IMR-90 (cell line): ENCODE results near the gene PMPCA. TPM values are rescaled to one million over a fixed set of nuclear protein-coding genes. Genes with fewer than 3 reads are reported as not detected.

Source experiments
- ATAC-seq: fragments of 200-7000 bp; cut with Tn5 transposase; 2 replicates; pipeline ENCODE4 v1.9.1; 2020; ENCODE audit warnings: low read depth, mild to moderate bottlenecking, moderate library complexity
- BruUV-seq: library from RNA; stranded (reverse); fragments of 400-500 nt; replicated peaks from 2 replicates; lab custom pipeline; 2021; lab: Mats Ljungman, UMichigan
- CTCF ChIA-PET: fragments of 300-600 bp; formaldehyde crosslinking; extraction: SDS; loops from one replicate; lab custom pipeline; 2021; ENCODE audit warnings: antibody characterized with exemption; lab: Yijun Ruan, JAX
- POLR2A ChIA-PET: fragments of 300-600 bp; sonication (Branson Sonifier 250); formaldehyde crosslinking; loops from one replicate; lab custom pipeline; 2022; ENCODE audit warnings: antibody characterized with exemption; ENCODE audit not compliant: unreplicated experiment; lab: Charles Lee
- DNase-seq: peaks from one replicate; pipeline ENCODE4 v3.0.0; 2013
- H2AFZ ChIP-seq: replicated peaks from 2 replicates; pipeline ENCODE3; 2013; ENCODE audit warnings: low read length, mild to moderate bottlenecking; ENCODE audit not compliant: poor library complexity
- H2AK5ac ChIP-seq: 2 replicates; pipeline ENCODE4 v1.6.1; 2013; ENCODE audit warnings: low read depth, low read length, inconsistent platforms
- H2AK9ac ChIP-seq: replicated peaks from 2 replicates; pipeline ENCODE3; 2013; ENCODE audit warnings: mild to moderate bottlenecking, low read depth, low read length, moderate library complexity; ENCODE audit not compliant: poor library complexity
- H2BK120ac ChIP-seq: 2 replicates; pipeline ENCODE4 v1.6.1; 2013; ENCODE audit warnings: low read depth, low read length, inconsistent platforms
- H2BK15ac ChIP-seq: 3 replicates; pipeline ENCODE4 v1.6.1; 2013; ENCODE audit warnings: low read depth, low read length, inconsistent platforms
- H2BK20ac ChIP-seq: 2 replicates; pipeline ENCODE4 v1.6.1; 2013; ENCODE audit warnings: low read depth, mild to moderate bottlenecking, inconsistent platforms, low read length, moderate library complexity
- H2BK5ac ChIP-seq: 2 replicates; pipeline ENCODE4 v1.6.1; 2013; ENCODE audit warnings: mild to moderate bottlenecking, low read depth, low read length, inconsistent platforms; ENCODE audit not compliant: poor library complexity, severe bottlenecking
- H3K14ac ChIP-seq: replicated peaks from 2 replicates; pipeline ENCODE4 v1.6.1; 2013; ENCODE audit warnings: low read depth, low read length, inconsistent platforms
- H3K18ac ChIP-seq: 2 replicates; pipeline ENCODE4 v1.6.1; 2013; ENCODE audit warnings: low read depth, low read length, control low read depth
- H3K23ac ChIP-seq: 2 replicates; pipeline ENCODE4 v1.6.1; 2013; ENCODE audit warnings: low read depth, low read length, inconsistent platforms
- H3K27ac ChIP-seq: 2 replicates; pipeline ENCODE4 v1.5.1; 2013; ENCODE audit warnings: mild to moderate bottlenecking, control low read depth, low read length; ENCODE audit not compliant: insufficient read depth
- H3K27me3 ChIP-seq: 2 replicates; pipeline ENCODE4 v1.6.1; 2013; ENCODE audit warnings: low read length; ENCODE audit not compliant: control insufficient read depth, insufficient read depth
- H3K36me3 ChIP-seq: 2 replicates; pipeline ENCODE4 v1.6.1; 2013; ENCODE audit warnings: low read length, mixed read lengths; ENCODE audit not compliant: control insufficient read depth, insufficient read depth
- H3K4ac ChIP-seq: 2 replicates; pipeline ENCODE4 v1.6.1; 2013; ENCODE audit warnings: low read depth, low read length, inconsistent platforms
- H3K4me1 ChIP-seq: 2 replicates; pipeline ENCODE4 v1.6.1; 2013; ENCODE audit warnings: low read length, mixed read lengths; ENCODE audit not compliant: control insufficient read depth, insufficient read depth
- H3K4me2 ChIP-seq: 2 replicates; pipeline ENCODE4 v1.6.1; 2013; ENCODE audit warnings: low read depth, mild to moderate bottlenecking, control low read depth, low read length, moderate library complexity
- H3K4me3 ChIP-seq: 2 replicates; pipeline ENCODE4 v1.5.1; 2013; ENCODE audit warnings: low read depth, mild to moderate bottlenecking, control low read depth, low read length, moderate library complexity; ENCODE audit not compliant: insufficient read depth
- H3K56ac ChIP-seq: 2 replicates; pipeline ENCODE4 v1.6.1; 2013; ENCODE audit warnings: low read length, inconsistent platforms; ENCODE audit not compliant: insufficient read depth; ENCODE audit errors: extremely low read depth
- H3K79me1 ChIP-seq, 2 experiments: 2 replicates each; pipeline ENCODE4 v1.6.1; 2013; ENCODE audit warnings: low read length in 2 of 2, inconsistent platforms in 1 of 2, low read depth in 1 of 2
- H3K9ac ChIP-seq: 2 replicates; pipeline ENCODE4 v1.6.1; 2013; ENCODE audit warnings: low read depth, low read length, control low read depth
- H3K9me1 ChIP-seq: 2 replicates; pipeline ENCODE4 v1.6.1; 2013; ENCODE audit warnings: low read length, inconsistent platforms; ENCODE audit not compliant: insufficient read depth
- H3K9me3 ChIP-seq: 2 replicates; pipeline ENCODE4 v1.6.1; 2013; ENCODE audit warnings: low read length; ENCODE audit not compliant: control insufficient read depth, insufficient read depth
- H4K20me1 ChIP-seq: 2 replicates; pipeline ENCODE4 v1.6.1; 2013; ENCODE audit warnings: low read length, inconsistent platforms; ENCODE audit not compliant: insufficient read depth
- H4K5ac ChIP-seq: 2 replicates; pipeline ENCODE4 v1.6.1; 2013; ENCODE audit warnings: mild to moderate bottlenecking, low read depth, low read length, control low read depth
- H4K8ac ChIP-seq, 2 experiments: 2 replicates each; pipeline ENCODE4 v1.6.1; 2013; ENCODE audit warnings: low read depth in 2 of 2, low read length in 2 of 2, control low read depth in 1 of 2, inconsistent platforms in 1 of 2
- H4K91ac ChIP-seq: 2 replicates; pipeline ENCODE4 v1.6.1; 2013; ENCODE audit warnings: low read depth, low read length, inconsistent platforms; ENCODE audit not compliant: insufficient read depth
- BHLHE40 ChIP-seq: fragments of 150-350 bp; IDR thresholded peaks from 2 replicates; pipeline ENCODE4 v1.6.1; 2016; ENCODE audit warnings: mild to moderate bottlenecking, low read depth, low read length
- CHD1 ChIP-seq: IDR thresholded peaks from 2 replicates; pipeline ENCODE4 v1.6.1; 2012; ENCODE audit warnings: low read depth, low read length, improper control_type of control experiment
- FOS ChIP-seq: fragments of 150-350 bp; IDR thresholded peaks from 2 replicates; pipeline ENCODE4 v1.6.1; 2016; ENCODE audit warnings: low read depth, low read length
- MAZ ChIP-seq: IDR thresholded peaks from 2 replicates; pipeline ENCODE4 v1.6.1; 2012; ENCODE audit warnings: low read depth, mild to moderate bottlenecking, low read length, improper control_type of control experiment, moderate library complexity, borderline replicate concordance
- MXI1 ChIP-seq: IDR thresholded peaks from 2 replicates; pipeline ENCODE4 v1.6.1; 2012; ENCODE audit warnings: low read depth, mild to moderate bottlenecking, low read length, moderate library complexity, borderline replicate concordance
- NFE2L2 ChIP-seq: fragments of 150-350 bp; IDR thresholded peaks from 2 replicates; pipeline ENCODE4 v1.6.1; 2016; ENCODE audit warnings: low read depth, mild to moderate bottlenecking, low read length
- POLR2A ChIP-seq: IDR thresholded peaks from 2 replicates; pipeline ENCODE4 v1.6.1; 2012; ENCODE audit warnings: mild to moderate bottlenecking, low read depth, low read length
- RAD21 ChIP-seq: IDR thresholded peaks from 2 replicates; pipeline ENCODE4 v1.6.1; 2012; ENCODE audit warnings: low read length, improper control_type of control experiment
- RCOR1 ChIP-seq: IDR thresholded peaks from 2 replicates; pipeline ENCODE4 v1.6.1; 2012; ENCODE audit warnings: mild to moderate bottlenecking, low read length, improper control_type of control experiment; ENCODE audit not compliant: insufficient replicate concordance
- RFX5 ChIP-seq: IDR thresholded peaks from 2 replicates; pipeline ENCODE4 v1.8.0; 2012; ENCODE audit warnings: low read depth, mild to moderate bottlenecking, low read length, moderate library complexity
- SMC3 ChIP-seq: fragments of 150-350 bp; IDR thresholded peaks from 2 replicates; pipeline ENCODE4 v1.6.1; 2016; ENCODE audit warnings: low read depth, mild to moderate bottlenecking, antibody characterized with exemption, low read length, moderate library complexity
- WGBS, 2 experiments: methylation state at CpG; one replicate each; pipeline versions ENCODE4 v1.1.5 to v1.1.7; 2013; ENCODE audit warnings: missing lambda C conversion rate in 2 of 2; ENCODE audit not compliant: insufficient read length in 1 of 2; ENCODE audit errors: extremely low coverage in 2 of 2; 5-methylcytosine and 5-hydroxymethylcytosine counted together
- dilution Hi-C: fragments of 300-500 bp; cut with HindIII; formaldehyde crosslinking; loops from one replicate; pipeline ENCODE4 v1.14.3; 2018; ENCODE audit warnings: low sequenced_read_pairs; ENCODE audit not compliant: unreplicated experiment
- in situ Hi-C: fragments of 300-500 bp; cut with MboI; formaldehyde crosslinking; loops from 3 replicates; pipeline ENCODE4 v1.14.3; 2019; ENCODE audit warnings: low sequenced_read_pairs, inconsistent platforms, mixed read lengths
- intact Hi-C: fragments of 100-400 bp; cut with micrococcal nuclease; formaldehyde crosslinking; loops from 2 replicates; pipeline ENCODE4 v1.10.0; 2022
- polyA plus RNA-seq, 3 experiments: library from polyadenylated mRNA; depleted of rRNA; stranded (reverse); fragments of >200 nt; gene quantifications; 2 replicates each; pipeline ENCODE4 v1.2.3, GENCODE V29; 2012; ENCODE audit warnings: low replicate concordance in 1 of 3
- total RNA-seq: library from RNA; depleted of rRNA; stranded (reverse); fragments of >200 nt; gene quantifications from 2 replicates; pipeline ENCODE4 v1.2.3, GENCODE V29; 2012
- TF ChIP-seq, protein P1 (sequence below): fragments of 150-350 bp; IDR thresholded peaks from 2 replicates; pipeline ENCODE4 v1.6.1; 2016; ENCODE audit warnings: low read depth, mild to moderate bottlenecking, low read length, moderate library complexity, borderline replicate concordance

The PMPCA gene
- total and polyA plus RNA-seq, 2 of the 4 experiments (the other 2 are of a cell fraction), result 62.6 to 95.8 TPM

GRCh38 chr9:136365775-136366222 is 44.7 kb upstream of the PMPCA start:
- in situ Hi-C loops, result no loop called here
- Histone ChIP-seq H3K9me1 (peaks cover 3% of the 10 kb centered on the region; the same call in 1 of the 2 replicates), H2BK120ac (no peak overlapping the region), H2AFZ (no peak overlapping the region), H3K4me1 (peaks cover 24% of the 10 kb centered on the region), H2BK15ac (no peak overlapping the region), H2AK9ac (peak overlapping the region; percentile 9), H3K23ac (no peak overlapping the region), H2BK5ac (no peak overlapping the region), H3K9ac (no peak overlapping the region), H3K36me3 (no peaks in the 10 kb centered on the region), H3K56ac (no peak overlapping the region), H4K5ac (no peak overlapping the region), H3K9me3 (no peaks in the 10 kb centered on the region), H3K4me2 (no peak overlapping the region), H3K14ac (no peak overlapping the region), H2AK5ac (no peak overlapping the region), H3K27me3 (no peaks in the 10 kb centered on the region), H3K27ac (no peak overlapping the region), H4K20me1 (no peaks in the 10 kb centered on the region), H2BK20ac (no peak overlapping the region), H3K4me3 (no peak overlapping the region), H3K79me1 (peaks cover 3 to 22% of the 10 kb centered on the region in 2 experiments; a peak in 3 of 4 replicates), H3K4ac (no peak overlapping the region), H4K8ac (no peak overlapping the region), H3K18ac (no peak overlapping the region), H4K91ac (no peak overlapping the region)
- TF ChIP-seq SMC3, result no peak
- no peak for TF ChIP-seq FOS
- no peak for TF ChIP-seq RAD21
- TF ChIP-seq, protein P1, sequence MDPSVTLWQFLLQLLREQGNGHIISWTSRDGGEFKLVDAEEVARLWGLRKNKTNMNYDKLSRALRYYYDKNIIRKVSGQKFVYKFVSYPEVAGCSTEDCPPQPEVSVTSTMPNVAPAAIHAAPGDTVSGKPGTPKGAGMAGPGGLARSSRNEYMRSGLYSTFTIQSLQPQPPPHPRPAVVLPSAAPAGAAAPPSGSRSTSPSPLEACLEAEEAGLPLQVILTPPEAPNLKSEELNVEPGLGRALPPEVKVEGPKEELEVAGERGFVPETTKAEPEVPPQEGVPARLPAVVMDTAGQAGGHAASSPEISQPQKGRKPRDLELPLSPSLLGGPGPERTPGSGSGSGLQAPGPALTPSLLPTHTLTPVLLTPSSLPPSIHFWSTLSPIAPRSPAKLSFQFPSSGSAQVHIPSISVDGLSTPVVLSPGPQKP, result no peak
- TF ChIP-seq MAZ, result no peak
- TF ChIP-seq RFX5, result no peak
- TF ChIP-seq BHLHE40, result no peak
- TF ChIP-seq NFE2L2, result no peak
- TF ChIP-seq POLR2A, result no peak
- no peak for TF ChIP-seq MXI1
- TF ChIP-seq CHD1, result no peak
- TF ChIP-seq RCOR1, result no peak
- BruUV-seq, result no TSS peak
- WGBS, 2 experiments, result 86% methylated on average over 9 of the region's 9 CpGs; no CpG with 5 or more reads in 1 of the 2 experiments
- dilution Hi-C loops, result no loop called here
- ATAC-seq, result no peak
- ChIA-PET POLR2A (no interaction called here), CTCF (no interaction called here)
- intact Hi-C loops, result no loop called here
- DNase-seq, result no peak
